GM12878 (cell line): Measurements from ENCODE around the gene PRRC2A. TPM values are rescaled to one million over a fixed set of nuclear protein-coding genes. Genes with fewer than 3 reads are reported as not detected.

ENCODE experiments used
- ATAC-seq: fragments of 200-7000 bp; cut with Tn5 transposase; 3 replicates; pipeline ENCODE4 v1.9.1; 2020; ENCODE audit warnings: mild to moderate bottlenecking, moderate library complexity
- BruUV-seq: library from RNA; stranded (reverse); fragments of 400-500 nt; replicated peaks from 2 replicates; lab custom pipeline; 2021; lab: Mats Ljungman, UMichigan
- CTCF ChIA-PET: fragments of 300-600 bp; sonication (Branson Sonifier 250); formaldehyde crosslinking; extraction: SDS; loops from one replicate; lab custom pipeline; 2021; ENCODE audit warnings: inconsistent platforms; lab: Yijun Ruan, JAX
- POLR2A ChIA-PET: fragments of 350-600 bp; formaldehyde crosslinking; extraction: SDS; loops from one replicate; lab custom pipeline; 2021; ENCODE audit warnings: inconsistent platforms; lab: Charles Lee
- RAD21 ChIA-PET: fragments of 300-600 bp; sonication (Branson Sonifier 250); formaldehyde crosslinking; loops from one replicate; lab custom pipeline; 2023; ENCODE audit warnings: antibody characterized with exemption; ENCODE audit not compliant: unreplicated experiment; lab: Charles Lee
- SMC1A ChIA-PET: fragments of 300-600 bp; sonication (Branson Sonifier 250); formaldehyde crosslinking; loops from one replicate; lab custom pipeline; 2023; ENCODE audit not compliant: unreplicated experiment, uncharacterized antibody; lab: Charles Lee
- DNase-seq: peaks from one replicate; pipeline ENCODE4 v3.0.0-alpha.2; 2011; ENCODE audit warnings: low read depth, low spot score
- FAIRE-seq: peaks from 3 replicates; lab custom pipeline; 2011; peaks lifted over from hg19 to GRCh38; lab: Jason Lieb, UNC
- H2AFZ ChIP-seq: 2 replicates; pipeline ENCODE4 v1.6.0; 2011; ENCODE audit warnings: low read depth, low read length, control low read depth; ENCODE audit not compliant: control insufficient read depth
- H3K27ac ChIP-seq: 2 replicates; pipeline ENCODE4 v1.5.1; 2011; ENCODE audit warnings: control low read depth; ENCODE audit not compliant: control insufficient read depth, insufficient read depth
- H3K27me3 ChIP-seq, 2 experiments: replicated peaks in 1 of 2; 2 replicates each; pipeline versions ENCODE4 v1.6.0 to v1.6.1; 2011; ENCODE audit warnings: low read length in 1 of 2; ENCODE audit not compliant: control insufficient read depth in 2 of 2, insufficient read depth in 2 of 2
- H3K36me3 ChIP-seq, 2 experiments: 2 replicates each; pipeline ENCODE4 v1.5.1; 2011; ENCODE audit warnings: low read length in 1 of 2; ENCODE audit not compliant: control insufficient read depth in 2 of 2, insufficient read depth in 2 of 2
- H3K4me1 ChIP-seq: 2 replicates; pipeline ENCODE4 v1.6.1; 2011; ENCODE audit warnings: mild to moderate bottlenecking, low read length, moderate library complexity, mixed read lengths; ENCODE audit not compliant: control insufficient read depth, insufficient read depth
- H3K4me2 ChIP-seq: 2 replicates; pipeline ENCODE4 v1.6.0; 2011; ENCODE audit warnings: control low read depth; ENCODE audit not compliant: control insufficient read depth, insufficient read depth
- H3K4me3 ChIP-seq: fragments of 200-600 bp; sonication (generic); 2 replicates; pipeline ENCODE4 v1.5.1; 2016
- H3K79me2 ChIP-seq: 2 replicates; pipeline ENCODE4 v1.6.0; 2011; ENCODE audit warnings: low read length; ENCODE audit not compliant: control insufficient read depth, insufficient read depth
- H3K9ac ChIP-seq: 2 replicates; pipeline ENCODE4 v1.8.0; 2011; ENCODE audit warnings: low read length, control low read depth, mixed read lengths; ENCODE audit not compliant: control insufficient read depth, insufficient read depth
- H3K9me3 ChIP-seq: replicated peaks from 3 replicates; pipeline ENCODE4 v1.5.1; 2011; ENCODE audit warnings: mild to moderate bottlenecking, low read length; ENCODE audit not compliant: control insufficient read depth, insufficient read depth
- H4K20me1 ChIP-seq: 2 replicates; pipeline ENCODE4 v1.6.0; 2011; ENCODE audit not compliant: control insufficient read depth, insufficient read depth
- CTCF ChIP-seq, 3 experiments: IDR thresholded peaks in 2 of 3; conservative IDR thresholded peaks in 1 of 3; 2 replicates each; pipeline ENCODE4 v1.5.1; 2011; ENCODE audit warnings: low read depth in 3 of 3, low read length in 3 of 3, mild to moderate bottlenecking in 3 of 3, control low read depth in 2 of 3, moderate library complexity in 2 of 3, inconsistent platforms in 1 of 3, mixed read lengths in 1 of 3; ENCODE audit not compliant: control insufficient read depth in 2 of 3, insufficient read depth in 1 of 3; ENCODE audit errors: extremely low read depth in 1 of 3
- EZH2 ChIP-seq: IDR thresholded peaks from 2 replicates; pipeline ENCODE4 v1.6.1; 2012; ENCODE audit warnings: low read depth, mild to moderate bottlenecking, control low read depth, inconsistent platforms, low read length, borderline replicate concordance; ENCODE audit not compliant: control insufficient read depth
- GATAD2B ChIP-seq: fragments of 450-650 bp; conservative IDR thresholded peaks from 2 replicates; pipeline ENCODE4 v1.6.1; 2017; ENCODE audit warnings: low read depth, mild to moderate bottlenecking, moderate library complexity
- IRF3 ChIP-seq: fragments of 450-650 bp; IDR thresholded peaks from 2 replicates; pipeline ENCODE4 v1.6.1; 2014; ENCODE audit warnings: mild to moderate bottlenecking
- RAD21 ChIP-seq: IDR thresholded peaks from 2 replicates; pipeline ENCODE4 v1.6.1; 2011; ENCODE audit warnings: mild to moderate bottlenecking, low read depth, low read length, moderate library complexity; ENCODE audit not compliant: insufficient read depth
- SMAD5 ChIP-seq: IDR thresholded peaks from 2 replicates; pipeline ENCODE4 v1.6.1; 2016; ENCODE audit warnings: antibody characterized with exemption, low read depth
- SMARCA5 ChIP-seq: fragments of 450-650 bp; IDR thresholded peaks from 2 replicates; pipeline ENCODE4 v1.6.1; 2017; ENCODE audit warnings: mild to moderate bottlenecking
- YBX1 ChIP-seq: fragments of 450-650 bp; IDR thresholded peaks from 2 replicates; pipeline ENCODE4 v1.6.1; 2016; ENCODE audit warnings: antibody characterized with exemption
- ZBTB33 ChIP-seq: fragments of 450-650 bp; IDR thresholded peaks from 2 replicates; pipeline ENCODE4 v1.6.1; 2017; ENCODE audit warnings: mild to moderate bottlenecking
- WGBS: methylation state at CpG from one replicate; pipeline ENCODE4 v1.1.6; 2016; ENCODE audit warnings: low lambda C conversion rate; ENCODE audit not compliant: insufficient replicate concordance, insufficient coverage; ENCODE audit errors: missing lambda C conversion rate; 5-methylcytosine and 5-hydroxymethylcytosine counted together
- in situ Hi-C: fragments of 300-500 bp; cut with MboI; formaldehyde crosslinking; loops from 9 replicates; pipeline ENCODE4 v1.14.3; 2018; ENCODE audit warnings: mixed read lengths
- intact Hi-C: fragments of 100-400 bp; cut with micrococcal nuclease; formaldehyde crosslinking; loops from one replicate; pipeline ENCODE4 v1.14.2; 2022; ENCODE audit not compliant: unreplicated experiment
- polyA plus RNA-seq, 11 experiments: library from polyadenylated mRNA; depleted of rRNA in 4 of 11; unstranded in 6 of 11; stranded (reverse) in 5 of 11; fragments of >200 nt; fragmentation: Nextera tagmentation in 4 of 11; fragmentation: Illumina TruSeq in 1 of 11; extraction: Ambion mirVana in 4 of 11; extraction: Trizol in 1 of 11; gene quantifications; 1 replicate in 1 of 11; 2 replicates in 10 of 11; pipeline versions ENCODE4 v1.2.1 to v1.2.3, GENCODE V29; 2011 to 2016; ENCODE audit warnings: inconsistent platforms in 2 of 11, missing spikeins in 2 of 11, low read depth in 1 of 11
- total RNA-seq, 4 experiments: library from RNA; depleted of rRNA in 3 of 4; stranded (reverse); fragments of >200 nt in 3 of 4; fragmentation: Illumina TruSeq in 1 of 4; extraction: Trizol in 1 of 4; gene quantifications; 2 replicates each; pipeline versions ENCODE4 v1.2.1 to v1.2.3, GENCODE V29; 2013 to 2021

PRRC2A gene
- total and polyA plus RNA-seq, 10 of the 15 experiments (the other 5 are each of a cell fraction or from before 2014, with no cell fraction given): 0.40 to 244 (median 61.3) TPM

GRCh38 chr6:31629014-31629413 is 8.5 kb downstream of the PRRC2A start:
- Histone ChIP-seq H3K9ac (no peak overlapping the region), H2AFZ (no peak overlapping the region), H3K27ac (no peak overlapping the region), H3K4me1 (no peaks in the 10 kb centered on the region), H3K79me2 (peaks cover 5% of the 10 kb centered on the region), H3K9me3 (no peaks in the 10 kb centered on the region), H3K4me3 (no peak overlapping the region), H3K4me2 (no peak overlapping the region), H4K20me1 (no peaks in the 10 kb centered on the region), H3K36me3 (peaks cover 51 to 69% of the 10 kb centered on the region in 2 experiments), H3K27me3 (no peaks in the 10 kb centered on the region)
- DNase-seq (no peak), ATAC-seq (no peak), FAIRE-seq (no peak)
- WGBS: 84% methylated on average over 7 of the region's 7 CpGs
- ChIA-PET SMC1A (interaction anchor here (1.2 kb wide), 1 partner anchor 11 kb away, joined by 4 read pairs; no protein-coding TSS in a partner anchor), POLR2A (interaction anchor here (0.5 to 1.5 kb wide), 2 partner anchors 10 to 28 kb away, joined by 3 read pairs; no protein-coding TSS in a partner anchor), CTCF (interaction anchor here (0.8 to 1.0 kb wide), 2 partner anchors 23 to 30 kb away, joined by 3 read pairs; no protein-coding TSS in a partner anchor), RAD21 (no interaction called here)
- no TSS peak for BruUV-seq
- TF ChIP-seq ZBTB33 (no peak), CTCF (IDR thresholded peaks at IDR 0.05 in 2 of 3, conservative IDR thresholded peaks at IDR 0.05 in 1 of 3; ENCODE audit: control insufficient read depth in 2 of 3, extremely low read depth in 1 of 3, insufficient read depth in 1 of 3, low read depth in 3 of 3, low read length in 3 of 3) (no peak), YBX1 (no peak), SMAD5 (no peak), RAD21 (no peak), IRF3 (no peak), GATAD2B (no peak), SMARCA5 (no peak), EZH2 (no peak)
- in situ Hi-C loops (no loop called here), intact Hi-C loops (no loop called here)
